Neural progenitor cell (in vitro differentiated cells): ENCODE measurements around the gene COX6A2. TPM values are rescaled to one million over a fixed set of nuclear protein-coding genes. Genes with fewer than 3 reads are reported as not detected.

Experiments used
- DNase-seq: peaks from one replicate; pipeline ENCODE4 v3.0.0-alpha.2; 2016; ENCODE audit warnings: low spot score
- H2AFZ ChIP-seq: fragments of 200-600 bp; sonication (generic); replicated peaks from 2 replicates; pipeline ENCODE4 v1.6.1; 2016; ENCODE audit warnings: antibody characterized with exemption
- H3F3A ChIP-seq: fragments of 200-600 bp; sonication (generic); 2 replicates; pipeline ENCODE4 v1.6.1; 2016; ENCODE audit warnings: antibody characterized with exemption, low read depth
- H3K27ac ChIP-seq: fragments of 200-600 bp; sonication (generic); 2 replicates; pipeline ENCODE4 v1.5.1; 2016; ENCODE audit warnings: mild to moderate bottlenecking
- H3K27me3 ChIP-seq: fragments of 200-600 bp; sonication (generic); 2 replicates; pipeline ENCODE4 v1.6.1; 2016; ENCODE audit warnings: mild to moderate bottlenecking, moderate library complexity
- H3K36me3 ChIP-seq: fragments of 200-600 bp; sonication (generic); 2 replicates; pipeline ENCODE4 v1.5.1; 2016
- H3K4me1 ChIP-seq: fragments of 200-600 bp; sonication (generic); 2 replicates; pipeline ENCODE4 v1.6.1; 2016; ENCODE audit warnings: mixed run types
- H3K4me2 ChIP-seq: fragments of 200-600 bp; sonication (generic); 2 replicates; pipeline ENCODE4 v1.6.1; 2016
- H3K4me3 ChIP-seq: fragments of 200-600 bp; sonication (generic); 2 replicates; pipeline ENCODE4 v1.5.1; 2016
- H3K79me2 ChIP-seq: fragments of 200-600 bp; sonication (generic); 2 replicates; pipeline ENCODE4 v1.6.1; 2016; ENCODE audit warnings: low read depth
- H3K9ac ChIP-seq: fragments of 200-600 bp; sonication (generic); 2 replicates; pipeline ENCODE4 v1.6.1; 2016
- H3K9me3 ChIP-seq: fragments of 200-600 bp; sonication (generic); 2 replicates; pipeline ENCODE4 v1.5.1; 2016; ENCODE audit warnings: low read depth
- H4K20me1 ChIP-seq: fragments of 200-600 bp; sonication (generic); 2 replicates; pipeline ENCODE4 v1.6.1; 2016; ENCODE audit warnings: low read depth
- H3K27ac Mint-ChIP-seq: 3 replicates; pipeline ENCODE4 v1.8.0; 2021; ENCODE audit warnings: mixed read lengths
- H3K27me3 Mint-ChIP-seq: 2 replicates; pipeline ENCODE4 v1.8.0; 2022; ENCODE audit warnings: low read depth, mild to moderate bottlenecking, inconsistent platforms, moderate library complexity, mixed read lengths; ENCODE audit not compliant: insufficient read depth
- H3K36me3 Mint-ChIP-seq: 3 replicates; pipeline ENCODE4 v1.8.0; 2021; ENCODE audit warnings: mixed read lengths
- H3K4me1 Mint-ChIP-seq: 3 replicates; pipeline ENCODE4 v1.8.0; 2021; ENCODE audit warnings: mixed read lengths
- H3K4me3 Mint-ChIP-seq: 3 replicates; pipeline ENCODE4 v1.8.0; 2021; ENCODE audit warnings: mild to moderate bottlenecking, moderate library complexity, mixed read lengths
- H3K9me3 Mint-ChIP-seq: 3 replicates; pipeline ENCODE4 v1.8.0; 2020; ENCODE audit warnings: mixed read lengths
- EZH2 ChIP-seq: fragments of 200-600 bp; sonication (generic); IDR thresholded peaks from 2 replicates; pipeline ENCODE4 v1.6.1; 2017; ENCODE audit warnings: antibody characterized with exemption, mild to moderate bottlenecking, moderate library complexity
- EZH2phosphoT487 ChIP-seq: fragments of 200-600 bp; sonication (generic); IDR thresholded peaks from 2 replicates; pipeline ENCODE4 v1.6.1; 2017; ENCODE audit warnings: antibody characterized with exemption
- total RNA-seq: library from RNA; depleted of rRNA; stranded (reverse); fragments of >200 nt; gene quantifications from 2 replicates; pipeline ENCODE4 v1.2.3, GENCODE V29; 2015; ENCODE audit warnings: low replicate concordance
- TF ChIP-seq, protein P1 (sequence below): fragments of 200-600 bp; sonication (generic); IDR thresholded peaks from 2 replicates; pipeline ENCODE4 v1.5.1; 2017; ENCODE audit warnings: antibody characterized with exemption, mild to moderate bottlenecking

Gene COX6A2
- total RNA-seq, 1 donor from 2014 or later, result not detected

DNA sequence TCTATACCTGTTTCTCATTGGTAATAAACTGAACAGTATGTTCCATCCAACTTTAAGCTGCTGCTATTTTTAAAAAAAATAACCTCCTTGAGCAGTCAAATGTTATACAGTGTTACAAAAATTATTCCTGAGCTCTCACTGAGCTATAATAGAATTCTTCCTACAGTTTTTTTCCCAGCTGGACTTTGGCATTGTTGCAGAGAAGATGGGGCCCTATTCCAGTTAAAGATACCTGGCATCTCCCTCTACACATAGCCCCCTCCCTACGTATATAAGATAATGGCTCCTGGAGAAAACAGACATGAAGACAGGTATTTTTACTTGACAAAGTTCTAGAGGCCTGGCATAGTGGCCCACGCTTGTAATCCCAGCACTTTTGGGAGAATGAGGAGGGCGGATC lies 1.6 kb upstream of the COX6A2 start:
- Mint-ChIP-seq H3K36me3 (no peaks in the 10 kb centered on the region), H3K4me3 (no peak overlapping the region), H3K4me1 (peaks cover 8% of the 10 kb centered on the region), H3K9me3 (peaks cover 2% of the 10 kb centered on the region), H3K27ac (no peak overlapping the region), H3K27me3 (peaks cover 7% of the 10 kb centered on the region)
- Histone ChIP-seq H3K27me3 (peaks cover 7% of the 10 kb centered on the region), H3K27ac (no peak overlapping the region), H3K4me1 (no peaks in the 10 kb centered on the region), H3K36me3 (no peaks in the 10 kb centered on the region), H3K79me2 (no peaks in the 10 kb centered on the region), H2AFZ (no peak overlapping the region), H3F3A (no peaks in the 10 kb centered on the region), H3K9me3 (no peaks in the 10 kb centered on the region), H3K4me2 (no peak overlapping the region), H3K4me3 (no peak overlapping the region), H3K9ac (no peak overlapping the region), H4K20me1 (no peaks in the 10 kb centered on the region)
- no peak for DNase-seq
- TF ChIP-seq, protein P1, sequence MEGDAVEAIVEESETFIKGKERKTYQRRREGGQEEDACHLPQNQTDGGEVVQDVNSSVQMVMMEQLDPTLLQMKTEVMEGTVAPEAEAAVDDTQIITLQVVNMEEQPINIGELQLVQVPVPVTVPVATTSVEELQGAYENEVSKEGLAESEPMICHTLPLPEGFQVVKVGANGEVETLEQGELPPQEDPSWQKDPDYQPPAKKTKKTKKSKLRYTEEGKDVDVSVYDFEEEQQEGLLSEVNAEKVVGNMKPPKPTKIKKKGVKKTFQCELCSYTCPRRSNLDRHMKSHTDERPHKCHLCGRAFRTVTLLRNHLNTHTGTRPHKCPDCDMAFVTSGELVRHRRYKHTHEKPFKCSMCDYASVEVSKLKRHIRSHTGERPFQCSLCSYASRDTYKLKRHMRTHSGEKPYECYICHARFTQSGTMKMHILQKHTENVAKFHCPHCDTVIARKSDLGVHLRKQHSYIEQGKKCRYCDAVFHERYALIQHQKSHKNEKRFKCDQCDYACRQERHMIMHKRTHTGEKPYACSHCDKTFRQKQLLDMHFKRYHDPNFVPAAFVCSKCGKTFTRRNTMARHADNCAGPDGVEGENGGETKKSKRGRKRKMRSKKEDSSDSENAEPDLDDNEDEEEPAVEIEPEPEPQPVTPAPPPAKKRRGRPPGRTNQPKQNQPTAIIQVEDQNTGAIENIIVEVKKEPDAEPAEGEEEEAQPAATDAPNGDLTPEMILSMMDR, result no peak
- TF ChIP-seq EZH2phosphoT487, result no peak
- TF ChIP-seq EZH2, result no peak

DNA sequence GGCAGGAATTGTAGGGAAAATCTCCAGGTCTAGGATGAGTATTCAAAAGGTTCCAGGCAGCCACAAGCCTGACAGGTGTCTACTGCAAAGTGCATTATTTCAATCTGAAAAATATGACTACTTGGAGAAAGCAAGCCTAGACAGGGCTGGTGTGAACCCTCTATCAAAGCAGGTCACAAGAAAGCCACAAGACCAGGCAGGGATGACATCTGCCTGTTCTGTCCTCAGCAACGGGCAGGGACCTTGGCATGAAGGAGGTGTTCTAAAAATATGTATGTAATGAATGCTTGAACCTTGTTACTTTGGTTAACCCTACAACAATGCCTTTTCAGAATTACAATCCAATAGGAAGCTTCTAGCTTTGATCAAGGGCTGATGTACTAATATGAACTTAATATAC lies 1.2 kb upstream of the COX6A2 start:
- DNase-seq, result no peak
- Mint-ChIP-seq H3K27me3 (peaks cover 7% of the 10 kb centered on the region), H3K27ac (no peak overlapping the region), H3K9me3 (peaks cover 2% of the 10 kb centered on the region), H3K36me3 (no peaks in the 10 kb centered on the region), H3K4me1 (peaks cover 8% of the 10 kb centered on the region), H3K4me3 (no peak overlapping the region)
- H3K4me1 ChIP-seq, result no peaks in the 10 kb centered on the region
- H3K4me2 ChIP-seq, result no peak overlapping the region
- no peaks in the 10 kb centered on the region for H3F3A ChIP-seq
- TF ChIP-seq, protein P1, result no peak
- TF ChIP-seq EZH2, result no peak
- TF ChIP-seq EZH2phosphoT487, result no peak
- no peak overlapping the region for H3K27ac ChIP-seq
- no peaks in the 10 kb centered on the region for H3K9me3 ChIP-seq
- H4K20me1 ChIP-seq, result no peaks in the 10 kb centered on the region
- H3K27me3 ChIP-seq, result peaks cover 7% of the 10 kb centered on the region
- no peaks in the 10 kb centered on the region for H3K36me3 ChIP-seq
- no peak overlapping the region for H3K4me3 ChIP-seq
- no peak overlapping the region for H3K9ac ChIP-seq
- H3K79me2 ChIP-seq, result no peaks in the 10 kb centered on the region
- no peak overlapping the region for H2AFZ ChIP-seq

DNA sequence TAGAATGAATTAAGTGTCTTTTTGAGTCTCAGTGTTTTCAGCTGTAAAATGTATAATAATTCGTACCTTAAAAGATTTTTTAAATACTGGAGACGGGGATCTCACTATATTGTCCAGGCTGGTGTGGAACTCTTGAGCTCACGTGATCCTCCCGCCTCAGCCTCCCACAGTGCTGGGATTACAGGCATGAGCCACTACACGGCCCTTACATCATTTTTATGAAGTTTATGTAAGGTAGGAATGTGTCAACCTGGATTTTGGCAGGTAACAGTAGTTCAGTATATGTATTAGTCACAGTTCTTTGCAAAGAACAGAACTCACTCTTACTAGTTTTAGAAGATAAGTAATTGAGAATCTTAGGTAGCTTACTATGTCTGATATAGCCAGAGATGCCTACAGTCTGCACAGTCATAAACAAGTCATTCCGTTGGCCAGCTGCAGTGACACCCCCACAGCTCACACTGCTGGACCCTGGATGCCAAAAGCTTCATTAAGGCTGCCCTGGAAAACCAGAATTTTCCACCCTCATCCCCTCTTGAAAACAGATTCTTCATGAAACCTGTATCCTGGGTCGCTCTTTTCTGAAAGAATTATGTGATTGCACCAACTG lies 583 bp upstream of the COX6A2 start:
- Histone ChIP-seq H3K79me2 (no peaks in the 10 kb centered on the region), H3K4me1 (no peaks in the 10 kb centered on the region), H3K27ac (no peak overlapping the region), H3K4me3 (no peak overlapping the region), H3K36me3 (no peaks in the 10 kb centered on the region), H3K9me3 (no peaks in the 10 kb centered on the region), H4K20me1 (no peaks in the 10 kb centered on the region), H3K9ac (no peak overlapping the region), H3K4me2 (no peak overlapping the region), H3F3A (no peaks in the 10 kb centered on the region), H2AFZ (no peak overlapping the region), H3K27me3 (peaks cover 7% of the 10 kb centered on the region)
- Mint-ChIP-seq H3K4me3 (no peak overlapping the region), H3K9me3 (peaks cover 2% of the 10 kb centered on the region), H3K27me3 (peaks cover 7% of the 10 kb centered on the region), H3K4me1 (peaks cover 8% of the 10 kb centered on the region), H3K27ac (no peak overlapping the region), H3K36me3 (no peaks in the 10 kb centered on the region)
- TF ChIP-seq EZH2phosphoT487 (no peak), EZH2 (no peak)
- TF ChIP-seq, protein P1, result no peak
- no peak for DNase-seq
